Uterus (tissue), 2 donors: ENCODE data around the gene WDR64.

Experiments used
- POLR2A ChIP-seq, 2 donors: fragments of 450-650 bp; IDR thresholded peaks; one replicate each; pipeline ENCODE4 v1.6.1; 2016; ENCODE audit warnings: antibody characterized with exemption in 2 of 2, mild to moderate bottlenecking in 1 of 2, moderate library complexity in 1 of 2
- TF ChIP-seq, protein P1 (sequence below), 4 experiments: fragments of 200-600 bp in 2 of 4; fragments of 450-650 bp in 2 of 4; sonication (generic) in 2 of 4; IDR thresholded peaks; one replicate each; pipeline ENCODE4 v1.5.1; 2016 to 2019; ENCODE audit warnings: antibody characterized with exemption in 4 of 4, mild to moderate bottlenecking in 2 of 4, moderate library complexity in 1 of 4

DNA sequence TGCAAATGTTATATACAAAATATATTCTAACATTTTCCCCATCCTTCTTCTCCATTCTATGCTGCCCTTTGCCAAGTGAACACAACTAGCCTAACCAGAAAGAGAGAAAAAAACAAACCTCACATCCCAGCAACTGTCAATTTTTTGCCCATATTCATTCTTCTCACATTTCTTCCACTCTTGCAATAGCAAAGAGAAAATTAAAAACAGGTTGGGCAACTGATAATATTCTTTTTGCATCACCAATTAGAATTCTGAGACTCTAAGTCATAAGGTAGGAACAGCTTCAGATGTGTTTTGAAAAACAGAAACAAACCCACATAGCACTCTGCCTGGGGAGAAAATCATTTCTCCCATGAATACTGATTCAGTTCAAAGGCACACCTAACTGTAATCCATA is 170.8 kb downstream of the WDR64 start:
- TF ChIP-seq, protein P1, sequence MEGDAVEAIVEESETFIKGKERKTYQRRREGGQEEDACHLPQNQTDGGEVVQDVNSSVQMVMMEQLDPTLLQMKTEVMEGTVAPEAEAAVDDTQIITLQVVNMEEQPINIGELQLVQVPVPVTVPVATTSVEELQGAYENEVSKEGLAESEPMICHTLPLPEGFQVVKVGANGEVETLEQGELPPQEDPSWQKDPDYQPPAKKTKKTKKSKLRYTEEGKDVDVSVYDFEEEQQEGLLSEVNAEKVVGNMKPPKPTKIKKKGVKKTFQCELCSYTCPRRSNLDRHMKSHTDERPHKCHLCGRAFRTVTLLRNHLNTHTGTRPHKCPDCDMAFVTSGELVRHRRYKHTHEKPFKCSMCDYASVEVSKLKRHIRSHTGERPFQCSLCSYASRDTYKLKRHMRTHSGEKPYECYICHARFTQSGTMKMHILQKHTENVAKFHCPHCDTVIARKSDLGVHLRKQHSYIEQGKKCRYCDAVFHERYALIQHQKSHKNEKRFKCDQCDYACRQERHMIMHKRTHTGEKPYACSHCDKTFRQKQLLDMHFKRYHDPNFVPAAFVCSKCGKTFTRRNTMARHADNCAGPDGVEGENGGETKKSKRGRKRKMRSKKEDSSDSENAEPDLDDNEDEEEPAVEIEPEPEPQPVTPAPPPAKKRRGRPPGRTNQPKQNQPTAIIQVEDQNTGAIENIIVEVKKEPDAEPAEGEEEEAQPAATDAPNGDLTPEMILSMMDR (IDR thresholded peaks at IDR 0.05): no peak
- no peak for TF ChIP-seq POLR2A (IDR thresholded peaks at IDR 0.05)
